ENCODE data around the gene ABCF2. TPM values are rescaled to one million over a fixed set of nuclear protein-coding genes. Genes with fewer than 3 reads are reported as not detected.

Gene ABCF2
- total and polyA plus RNA-seq, 7 experiments from 2014 or later: 17.2 to 47.5 (median 27.7) TPM

- Histone ChIP-seq H3K9me3 (ENCODE audit: control insufficient read depth in 2 of 3, low read length in 3 of 3) (no peaks in the 10 kb centered on the region), H3K4me3 (ENCODE audit: low read length) (no peak overlapping the region), H3K27me3 (ENCODE audit: control insufficient read depth in 2 of 2, insufficient read depth in 2 of 2, low read length in 2 of 2) (no peaks in the 10 kb centered on the region), H3K36me3 (ENCODE audit: control insufficient read depth in 2 of 3, insufficient read depth in 3 of 3, low read length in 3 of 3) (no peaks in the 10 kb centered on the region), H3K27ac (ENCODE audit: low read depth, low read length) (no peak overlapping the region), H3K4me1 (ENCODE audit: control insufficient read depth in 2 of 2, insufficient read depth in 2 of 2, low read length in 2 of 2) (no peaks in the 10 kb centered on the region)
- DNase-seq (no peak), ATAC-seq (no peak)
- intact Hi-C loops (cut with micrococcal nuclease): no loop called here
- CTCF ChIA-PET: interaction anchor here (1.0 kb wide), 1 partner anchor 18 kb away, joined by 3 read pairs; no protein-coding TSS in a partner anchor
- H3K4me1 Mint-ChIP-seq: no peaks in the 10 kb centered on the region
- no peaks in the 10 kb centered on the region for H3K9me3 Mint-ChIP-seq
- H3K4me3 Mint-ChIP-seq: no peak overlapping the region
- H3K36me3 Mint-ChIP-seq: peaks cover 0 to 6% (median 4%) of the 10 kb centered on the region in 5 donors
- H3K27me3 Mint-ChIP-seq: peaks cover 4 to 30% (median 20%) of the 10 kb centered on the region in 5 donors
- no peak overlapping the region for H3K27ac Mint-ChIP-seq
- POLR2A ChIA-PET: no interaction called here
Observed at GRCh38 chr7:151261529-151261928, 34.5 kb upstream of the ABCF2 start.

- POLR2A ChIA-PET: no interaction called here
- no peaks in the 10 kb centered on the region for H3K36me3 ChIP-seq (ENCODE audit: control insufficient read depth in 2 of 3, insufficient read depth in 3 of 3, low read length in 3 of 3)
- H3K27me3 ChIP-seq (ENCODE audit: control insufficient read depth in 2 of 2, insufficient read depth in 2 of 2, low read length in 2 of 2): no peaks in the 10 kb centered on the region
- H3K9me3 Mint-ChIP-seq: no peaks in the 10 kb centered on the region
- H3K4me1 Mint-ChIP-seq: no peaks in the 10 kb centered on the region
- H3K27ac ChIP-seq (ENCODE audit: low read depth, low read length): no peak overlapping the region
- no peaks in the 10 kb centered on the region for H3K9me3 ChIP-seq (ENCODE audit: control insufficient read depth in 2 of 3, low read length in 3 of 3)
- no peaks in the 10 kb centered on the region for H3K4me1 ChIP-seq (ENCODE audit: control insufficient read depth in 2 of 2, insufficient read depth in 2 of 2, low read length in 2 of 2)
- intact Hi-C loops (cut with micrococcal nuclease): no loop called here
- H3K4me3 Mint-ChIP-seq: no peak overlapping the region
- no peak overlapping the region for H3K4me3 ChIP-seq (ENCODE audit: low read length)
- ATAC-seq: no peak
- H3K36me3 Mint-ChIP-seq: peaks cover 0 to 6% (median 0%) of the 10 kb centered on the region in 5 donors
- CTCF ChIA-PET: interaction anchor here (0.6 to 1.0 kb wide), 2 partner anchors 17 to 29 kb away, joined by 3 read pairs; no protein-coding TSS in a partner anchor
- no peak for DNase-seq
- no peak overlapping the region for H3K27ac Mint-ChIP-seq
- peaks cover 4 to 32% (median 22%) of the 10 kb centered on the region in 5 donors for H3K27me3 Mint-ChIP-seq
Observed at GRCh38 chr7:151260883-151261282, 33.9 kb upstream of the ABCF2 start.

- H3K36me3 Mint-ChIP-seq: peaks cover 0 to 6% (median 0%) of the 10 kb centered on the region in 5 donors
- H3K36me3 ChIP-seq (ENCODE audit: control insufficient read depth in 2 of 3, insufficient read depth in 3 of 3, low read length in 3 of 3): no peaks in the 10 kb centered on the region
- H3K27me3 ChIP-seq (ENCODE audit: control insufficient read depth in 2 of 2, insufficient read depth in 2 of 2, low read length in 2 of 2): no peaks in the 10 kb centered on the region
- ATAC-seq: no peak
- intact Hi-C loops (cut with micrococcal nuclease): no loop called here
- peaks cover 8 to 36% (median 26%) of the 10 kb centered on the region in 5 donors for H3K27me3 Mint-ChIP-seq
- CTCF ChIA-PET: interaction anchor here (0.6 kb wide), 1 partner anchor 30 kb away, joined by 3 read pairs; no protein-coding TSS in a partner anchor
- no peaks in the 10 kb centered on the region for H3K4me1 ChIP-seq (ENCODE audit: control insufficient read depth in 2 of 2, insufficient read depth in 2 of 2, low read length in 2 of 2)
- H3K4me3 ChIP-seq (ENCODE audit: low read length): no peak overlapping the region
- H3K4me3 Mint-ChIP-seq: no peak overlapping the region
- H3K27ac ChIP-seq (ENCODE audit: low read depth, low read length): no peak overlapping the region
- H3K4me1 Mint-ChIP-seq: no peaks in the 10 kb centered on the region
- DNase-seq: no peak
- POLR2A ChIA-PET: no interaction called here
- no peak overlapping the region for H3K27ac Mint-ChIP-seq
- no peaks in the 10 kb centered on the region for H3K9me3 ChIP-seq (ENCODE audit: control insufficient read depth in 2 of 3, low read length in 3 of 3)
- H3K9me3 Mint-ChIP-seq: no peaks in the 10 kb centered on the region
Observed at GRCh38 chr7:151260471-151260870, 33.5 kb upstream of the ABCF2 start.

GRCh38 chr7:151257990-151258389 is 31.0 kb upstream of the ABCF2 start:
- POLR2A ChIA-PET: no interaction called here
- no peak overlapping the region for H3K4me3 Mint-ChIP-seq
- intact Hi-C loops (cut with micrococcal nuclease): no loop called here

GRCh38 chr7:151256410-151257045 is 29.5 kb upstream of the ABCF2 start:
- Histone ChIP-seq H3K4me3 (ENCODE audit: low read length) (no peak overlapping the region), H3K27ac (ENCODE audit: low read depth, low read length) (no peak overlapping the region), H3K36me3 (ENCODE audit: control insufficient read depth in 2 of 3, insufficient read depth in 3 of 3, low read length in 3 of 3) (no peaks in the 10 kb centered on the region), H3K27me3 (ENCODE audit: control insufficient read depth in 2 of 2, insufficient read depth in 2 of 2, low read length in 2 of 2) (no peaks in the 10 kb centered on the region), H3K9me3 (ENCODE audit: control insufficient read depth in 2 of 3, low read length in 3 of 3) (no peaks in the 10 kb centered on the region), H3K4me1 (ENCODE audit: control insufficient read depth in 2 of 2, insufficient read depth in 2 of 2, low read length in 2 of 2) (peaks cover 0 to 5% of the 10 kb centered on the region in 2 donors)
- Mint-ChIP-seq H3K27me3 (peaks cover 25 to 61% (median 50%) of the 10 kb centered on the region in 5 donors), H3K4me3 (no peak overlapping the region), H3K4me1 (peaks cover 0 to 11% (median 9%) of the 10 kb centered on the region in 7 donors), H3K36me3 (peaks cover 0 to 6% (median 0%) of the 10 kb centered on the region in 5 donors), H3K9me3 (no peaks in the 10 kb centered on the region), H3K27ac (no peak overlapping the region)
- POLR2A ChIA-PET: interaction anchor here (0.6 to 0.7 kb wide), 2 partner anchors 41 to 491 kb away, joined by 3 read pairs; no protein-coding TSS in a partner anchor
- DNase-seq (no peak), ATAC-seq (no peak)
- intact Hi-C loops (cut with micrococcal nuclease): no loop called here
- CTCF ChIA-PET: interaction anchor here (2.1 kb wide), 1 partner anchor 12 kb away, joined by 10 read pairs; no protein-coding TSS in a partner anchor

More at GRCh38 chr7:151257990-151258389, 31.0 kb upstream of the ABCF2 start:
- CTCF ChIA-PET: interaction anchor here (0.7 kb wide), 1 partner anchor 201 kb away, joined by 5 read pairs; no protein-coding TSS in a partner anchor
- Mint-ChIP-seq H3K9me3 (no peaks in the 10 kb centered on the region), H3K36me3 (peaks cover 0 to 6% (median 0%) of the 10 kb centered on the region in 5 donors), H3K27me3 (peaks cover 15 to 51% (median 44%) of the 10 kb centered on the region in 5 donors), H3K4me1 (no peaks in the 10 kb centered on the region), H3K27ac (no peak overlapping the region)
- ATAC-seq (no peak), DNase-seq (no peak)
- H3K27ac ChIP-seq (ENCODE audit: low read depth, low read length): no peak overlapping the region
- H3K4me3 ChIP-seq (ENCODE audit: low read length): no peak overlapping the region
- no peaks in the 10 kb centered on the region for H3K27me3 ChIP-seq (ENCODE audit: control insufficient read depth in 2 of 2, insufficient read depth in 2 of 2, low read length in 2 of 2)
- no peaks in the 10 kb centered on the region for H3K36me3 ChIP-seq (ENCODE audit: control insufficient read depth in 2 of 3, insufficient read depth in 3 of 3, low read length in 3 of 3)
- H3K4me1 ChIP-seq (ENCODE audit: control insufficient read depth in 2 of 2, insufficient read depth in 2 of 2, low read length in 2 of 2): no peaks in the 10 kb centered on the region
- H3K9me3 ChIP-seq (ENCODE audit: control insufficient read depth in 2 of 3, low read length in 3 of 3): no peaks in the 10 kb centered on the region

- CTCF ChIA-PET: interaction anchor here (2.1 kb wide), 1 partner anchor 11 kb away, joined by 10 read pairs; no protein-coding TSS in a partner anchor
- peaks cover 4 to 19% (median 18%) of the 10 kb centered on the region in 7 donors for H3K4me1 Mint-ChIP-seq
Observed at GRCh38 chr7:151255390-151255789, 28.4 kb upstream of the ABCF2 start.

More at GRCh38 chr7:151255390-151255789, 28.4 kb upstream of the ABCF2 start:
- ATAC-seq: no peak
- DNase-seq: no peak
- no peaks in the 10 kb centered on the region for H3K27me3 ChIP-seq (ENCODE audit: control insufficient read depth in 2 of 2, insufficient read depth in 2 of 2, low read length in 2 of 2)
- intact Hi-C loops (cut with micrococcal nuclease): no loop called here
- H3K9me3 Mint-ChIP-seq: no peaks in the 10 kb centered on the region
- H3K27me3 Mint-ChIP-seq: peaks cover 34 to 71% (median 59%) of the 10 kb centered on the region in 5 donors
- H3K36me3 ChIP-seq (ENCODE audit: control insufficient read depth in 2 of 3, insufficient read depth in 3 of 3, low read length in 3 of 3): no peaks in the 10 kb centered on the region
- no peak overlapping the region for H3K27ac Mint-ChIP-seq
- no peak overlapping the region for H3K4me3 ChIP-seq (ENCODE audit: low read length)
- no peak overlapping the region for H3K4me3 Mint-ChIP-seq
- H3K4me1 ChIP-seq (ENCODE audit: control insufficient read depth in 2 of 2, insufficient read depth in 2 of 2, low read length in 2 of 2): peaks cover 0 to 5% of the 10 kb centered on the region in 2 donors
- POLR2A ChIA-PET: no interaction called here
- H3K27ac ChIP-seq (ENCODE audit: low read depth, low read length): no peak overlapping the region
- H3K36me3 Mint-ChIP-seq: peaks cover 0 to 6% (median 0%) of the 10 kb centered on the region in 5 donors
- no peaks in the 10 kb centered on the region for H3K9me3 ChIP-seq (ENCODE audit: control insufficient read depth in 2 of 3, low read length in 3 of 3)

Measured in naive thymus-derived CD4-positive, alpha-beta T cell (primary cell).